ENCODE data around the gene ALDH2. TPM values are rescaled to one million over a fixed set of nuclear protein-coding genes. Genes with fewer than 3 reads are reported as not detected.
"Not testable (repeated sequence)": the region's sequence is repeated elsewhere in the genome, so short reads cannot be mapped to it uniquely, and the experiment has no call there.

ALDH2 gene
- polyA plus RNA-seq (2013, experiment 1 of 2; ENCODE audit: insufficient read length), result 79.6 TPM
- polyA plus RNA-seq (2013, experiment 2 of 2; ENCODE audit: insufficient read length), result 82.9 TPM

- peak; percentile 79 for DNase-seq
Measured at GRCh38 chr12:111766608-111767361, at the start of gene ALDH2. TSS of gene ALDH2 (plus strand) at chr12:111766933. CDS start at chr12:111766983, 50 bp downstream.

GRCh38 chr12:111719316-111719715, 47.4 kb upstream of the ALDH2 start:
- DNase-seq, result not testable (repeated sequence)

- DNase-seq, result no peak
Measured at GRCh38 chr12:111720457-111720856, 46.3 kb upstream of the ALDH2 start.

GRCh38 chr12:111723646-111724360, 42.9 kb upstream of the ALDH2 start:
- not testable (repeated sequence) for DNase-seq

- no peak for DNase-seq
Measured at GRCh38 chr12:111728795-111729194, 37.9 kb upstream of the ALDH2 start.

- no peak for DNase-seq
Measured at GRCh38 chr12:111730420-111730819, 36.3 kb upstream of the ALDH2 start.

- DNase-seq, result no peak
Measured at GRCh38 chr12:111732786-111733185, 33.9 kb upstream of the ALDH2 start.

GRCh38 chr12:111733340-111733915, 33.3 kb upstream of the ALDH2 start:
- DNase-seq, result no peak

GRCh38 chr12:111739524-111739923, 27.2 kb upstream of the ALDH2 start:
- not testable (repeated sequence) for DNase-seq

GRCh38 chr12:111741235-111741812, 25.4 kb upstream of the ALDH2 start:
- no peak for DNase-seq

GRCh38 chr12:111745211-111745610, 21.5 kb upstream of the ALDH2 start:
- no peak for DNase-seq

- no peak for DNase-seq
Measured at GRCh38 chr12:111747333-111747732, 19.4 kb upstream of the ALDH2 start.

GRCh38 chr12:111748151-111748672, 18.5 kb upstream of the ALDH2 start:
- no peak for DNase-seq

- no peak for DNase-seq
Measured at GRCh38 chr12:111748867-111749266, 17.9 kb upstream of the ALDH2 start.

- no peak for DNase-seq
Measured at GRCh38 chr12:111749391-111749790, 17.3 kb upstream of the ALDH2 start.

- peak; percentile 44 for DNase-seq
Measured at GRCh38 chr12:111753144-111753881, 13.4 kb upstream of the ALDH2 start.

GRCh38 chr12:111754671-111755070, 12.1 kb upstream of the ALDH2 start:
- DNase-seq, result no peak

- no peak for DNase-seq
Measured at GRCh38 chr12:111756196-111756595, 10.5 kb upstream of the ALDH2 start.

- DNase-seq, result no peak
Measured at GRCh38 chr12:111756681-111757080, 10.1 kb upstream of the ALDH2 start.

- peak; percentile 42 for DNase-seq
Measured at GRCh38 chr12:111757361-111758119, 9.2 kb upstream of the ALDH2 start.

GRCh38 chr12:111758120-111758561, 8.6 kb upstream of the ALDH2 start:
- DNase-seq, result no peak

All from fibroblast of skin of scalp (primary cell).